ENCODE data around the gene EIF2S2. TPM values are rescaled to one million over a fixed set of nuclear protein-coding genes. Genes with fewer than 3 reads are reported as not detected.
"Not testable (repeated sequence)": the region's sequence is repeated elsewhere in the genome, so short reads cannot be mapped to it uniquely, and the experiment has no call there.

Gene EIF2S2
- total RNA-seq, 4 donors from 2014 or later = 44.4 to 65.6 (median 56.8) TPM

GRCh38 chr20:34145280-34145819 is 33.3 kb upstream of the EIF2S2 start:
- Histone ChIP-seq H3K27ac (no peak overlapping the region), H3K4me1 (no peaks in the 10 kb centered on the region), H3K36me3 (no peaks in the 10 kb centered on the region), H3K9me3 (no peaks in the 10 kb centered on the region), H3K4me3 (no peak overlapping the region), H3K27me3 (peaks cover 30% of the 10 kb centered on the region)
- WGBS, 2 donors (ENCODE audit: low coverage in 1 of 2) = 81 to 83% methylated on average over 1 to 2 of the region's 2 CpGs
- TF ChIP-seq POLR2A (IDR thresholded peaks at IDR 0.05) = no peak
- TF ChIP-seq EP300 (IDR thresholded peaks at IDR 0.05) = no peak
- no peak for TF ChIP-seq CTCF (IDR thresholded peaks at IDR 0.05)
- TF ChIP-seq POLR2AphosphoS5 (IDR thresholded peaks at IDR 0.05) = no peak
- no peak for ATAC-seq

GRCh38 chr20:34143951-34144350 is 31.9 kb upstream of the EIF2S2 start:
- peaks cover 31% of the 10 kb centered on the region for H3K27me3 ChIP-seq
- H3K27ac ChIP-seq = no peak overlapping the region
- 58 to 66% methylated on average over 7 of the region's 7 CpGs for WGBS, 2 donors (ENCODE audit: low coverage in 1 of 2)
- no peak for ATAC-seq
- no peaks in the 10 kb centered on the region for H3K9me3 ChIP-seq
- no peak overlapping the region for H3K4me3 ChIP-seq
- TF ChIP-seq POLR2AphosphoS5 (IDR thresholded peaks at IDR 0.05) (no peak), EP300 (IDR thresholded peaks at IDR 0.05) (no peak), CTCF (IDR thresholded peaks at IDR 0.05) (no peak), POLR2A (IDR thresholded peaks at IDR 0.05) (no peak)
- H3K4me1 ChIP-seq = no peaks in the 10 kb centered on the region
- no peaks in the 10 kb centered on the region for H3K36me3 ChIP-seq

GRCh38 chr20:34142121-34142520 is 30.1 kb upstream of the EIF2S2 start:
- H3K36me3 ChIP-seq = no peaks in the 10 kb centered on the region
- no peak for TF ChIP-seq POLR2AphosphoS5 (IDR thresholded peaks at IDR 0.05)
- TF ChIP-seq CTCF (IDR thresholded peaks at IDR 0.05) = no peak
- no peak for TF ChIP-seq EP300 (IDR thresholded peaks at IDR 0.05)
- no peak for TF ChIP-seq POLR2A (IDR thresholded peaks at IDR 0.05)
- ATAC-seq = no peak
- peaks cover 31% of the 10 kb centered on the region for H3K27me3 ChIP-seq
- H3K4me1 ChIP-seq = no peaks in the 10 kb centered on the region
- 67 to 83% methylated on average over 1 of the region's 1 CpG for WGBS, 2 donors (ENCODE audit: low coverage in 1 of 2)
- no peak overlapping the region for H3K4me3 ChIP-seq
- no peak overlapping the region for H3K27ac ChIP-seq
- no peaks in the 10 kb centered on the region for H3K9me3 ChIP-seq

- TF ChIP-seq POLR2A (IDR thresholded peaks at IDR 0.05) = no peak
- no peak for TF ChIP-seq POLR2AphosphoS5 (IDR thresholded peaks at IDR 0.05)
- TF ChIP-seq EP300 (IDR thresholded peaks at IDR 0.05) = no peak
- no peak for TF ChIP-seq CTCF (IDR thresholded peaks at IDR 0.05)
- Histone ChIP-seq H3K36me3 (no peaks in the 10 kb centered on the region), H3K27ac (no peak overlapping the region), H3K9me3 (no peaks in the 10 kb centered on the region), H3K27me3 (peaks cover 31% of the 10 kb centered on the region), H3K4me3 (no peak overlapping the region), H3K4me1 (no peaks in the 10 kb centered on the region)
- 26 to 67% methylated on average over 2 of the region's 2 CpGs for WGBS, 2 donors (ENCODE audit: low coverage in 1 of 2)
- ATAC-seq = no peak
Measured at GRCh38 chr20:34141293-34141692, 29.2 kb upstream of the EIF2S2 start.

DNA sequence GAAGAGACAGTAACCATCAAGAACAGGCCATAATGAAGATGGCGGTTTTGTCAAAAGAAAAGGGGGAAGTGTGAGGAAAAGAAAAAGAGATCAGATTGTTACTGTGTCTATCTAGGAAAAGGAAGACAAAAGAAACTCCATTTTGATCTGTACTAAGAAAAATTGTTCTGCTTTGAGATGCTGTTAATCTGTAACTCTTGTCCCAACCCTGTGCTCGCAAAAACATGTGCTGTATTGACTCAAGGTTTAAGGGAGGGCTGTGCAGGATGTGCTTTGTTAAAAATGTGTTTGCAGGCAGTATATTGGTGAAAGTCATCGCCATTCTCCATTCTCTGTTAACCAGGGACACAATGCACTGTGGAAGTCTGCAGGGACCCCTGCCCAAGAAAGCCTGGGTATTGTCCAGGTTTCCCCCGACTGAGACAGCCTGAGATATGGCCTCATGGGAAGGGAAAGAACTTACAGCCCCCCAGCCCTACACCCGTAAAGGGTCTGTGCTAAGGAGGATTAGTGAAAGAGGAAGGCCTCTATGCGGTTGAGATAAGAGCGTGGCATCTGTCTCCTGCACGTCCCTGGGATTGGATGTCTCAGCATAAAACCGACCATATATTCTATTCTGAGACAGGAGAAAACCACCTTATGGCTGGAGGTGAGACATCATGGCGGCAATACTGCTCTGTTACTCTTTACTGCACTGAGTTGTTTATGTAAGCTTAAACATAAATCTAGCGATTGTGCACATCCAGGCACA is 23.7 kb upstream of the EIF2S2 start:
- 80 to 96% methylated on average over 7 to 10 of the region's 11 CpGs for WGBS, 2 donors (ENCODE audit: low coverage in 1 of 2)
- not testable (repeated sequence) for ATAC-seq
- H3K27me3 ChIP-seq = peaks cover 11% of the 10 kb centered on the region

DNA sequence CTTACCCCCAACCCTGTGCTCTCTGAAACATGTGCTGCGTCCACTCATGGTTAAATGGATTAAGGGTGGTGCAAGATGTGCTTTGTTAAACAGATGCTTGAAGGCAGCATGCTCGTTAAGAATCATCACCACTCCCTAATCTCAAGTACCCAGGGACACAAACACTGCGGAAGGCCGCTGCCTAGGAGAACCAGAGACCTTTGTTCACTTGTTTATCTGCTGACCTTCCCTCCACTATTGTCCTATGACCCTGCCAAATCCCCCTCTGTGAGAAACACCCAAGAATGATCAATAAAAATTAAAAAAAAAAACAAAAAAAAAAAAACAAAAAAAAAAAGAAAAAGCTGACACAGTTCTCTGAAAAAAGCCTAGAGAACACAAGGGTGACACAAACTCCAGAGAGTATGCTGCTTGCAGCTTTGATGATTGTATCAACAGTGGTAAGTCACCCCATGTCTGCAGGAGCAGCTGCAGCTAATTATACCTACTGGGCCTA is 21.4 kb upstream of the EIF2S2 start:
- not testable (repeated sequence) for H3K27ac ChIP-seq, ATAC-seq, H3K4me1 ChIP-seq, H3K36me3 ChIP-seq, H3K9me3 ChIP-seq, H3K4me3 ChIP-seq, H3K27me3 ChIP-seq
- WGBS, 2 donors (ENCODE audit: low coverage in 1 of 2) = 78% methylated on average over 1 of the region's 4 CpGs; no CpG with 5 or more reads in 1 of the 2 donors

More for the DNA sequence above, 23.7 kb upstream of the EIF2S2 start:
- H3K4me1 ChIP-seq, H3K9me3 ChIP-seq, H3K36me3 ChIP-seq, H3K4me3 ChIP-seq, H3K27ac ChIP-seq: not testable (repeated sequence)

- not testable (repeated sequence) for H3K4me1 ChIP-seq, H3K4me3 ChIP-seq, ATAC-seq, H3K27me3 ChIP-seq, H3K27ac ChIP-seq, H3K9me3 ChIP-seq, H3K36me3 ChIP-seq
- WGBS, 2 donors (ENCODE audit: low coverage in 1 of 2) = 80 to 100% methylated on average over 1 of the region's 21 CpGs
Measured at GRCh38 chr20:34132943-34133342, 20.9 kb upstream of the EIF2S2 start.

- H3K27ac ChIP-seq, H3K36me3 ChIP-seq, H3K27me3 ChIP-seq, H3K9me3 ChIP-seq, ATAC-seq, H3K4me3 ChIP-seq, H3K4me1 ChIP-seq: not testable (repeated sequence)
- WGBS, 2 donors (ENCODE audit: low coverage in 1 of 2) = no CpG with 5 or more reads among the region's 26 CpGs
Measured at GRCh38 chr20:34132491-34132890, 20.4 kb upstream of the EIF2S2 start.

Data from gastroesophageal sphincter (tissue), 4 donors.